VCaP (cell line): ENCODE data around the gene ZNF14.
A peak's percentile ranks its signal among the peaks of the same experiment; 100 is the strongest.
"Not testable (repeated sequence)": the region's sequence is repeated elsewhere in the genome, so short reads cannot be mapped to it uniquely, and the experiment has no call there.

Source experiments
- H3K27ac ChIP-seq: fragments of 450-650 bp; 2 replicates; pipeline ENCODE4 v1.5.1; 2017
- TF ChIP-seq, protein P1 (sequence below): fragments of 450-650 bp; conservative IDR thresholded peaks from 2 replicates; pipeline ENCODE4 v1.5.1; 2017; ENCODE audit warnings: mild to moderate bottlenecking, moderate library complexity

Gene ZNF14

GRCh38 chr19:19668230-19669012 is 64.5 kb downstream of the ZNF14 start, which contains the start of gene ZNF101:
TSS of gene ZNF101 (plus strand) at chr19:19668839. CDS start at chr19:19668964, 125 bp downstream.
- H3K27ac ChIP-seq, result peak within 1 kb of the TSS; percentile 68
- TF ChIP-seq, protein P1, sequence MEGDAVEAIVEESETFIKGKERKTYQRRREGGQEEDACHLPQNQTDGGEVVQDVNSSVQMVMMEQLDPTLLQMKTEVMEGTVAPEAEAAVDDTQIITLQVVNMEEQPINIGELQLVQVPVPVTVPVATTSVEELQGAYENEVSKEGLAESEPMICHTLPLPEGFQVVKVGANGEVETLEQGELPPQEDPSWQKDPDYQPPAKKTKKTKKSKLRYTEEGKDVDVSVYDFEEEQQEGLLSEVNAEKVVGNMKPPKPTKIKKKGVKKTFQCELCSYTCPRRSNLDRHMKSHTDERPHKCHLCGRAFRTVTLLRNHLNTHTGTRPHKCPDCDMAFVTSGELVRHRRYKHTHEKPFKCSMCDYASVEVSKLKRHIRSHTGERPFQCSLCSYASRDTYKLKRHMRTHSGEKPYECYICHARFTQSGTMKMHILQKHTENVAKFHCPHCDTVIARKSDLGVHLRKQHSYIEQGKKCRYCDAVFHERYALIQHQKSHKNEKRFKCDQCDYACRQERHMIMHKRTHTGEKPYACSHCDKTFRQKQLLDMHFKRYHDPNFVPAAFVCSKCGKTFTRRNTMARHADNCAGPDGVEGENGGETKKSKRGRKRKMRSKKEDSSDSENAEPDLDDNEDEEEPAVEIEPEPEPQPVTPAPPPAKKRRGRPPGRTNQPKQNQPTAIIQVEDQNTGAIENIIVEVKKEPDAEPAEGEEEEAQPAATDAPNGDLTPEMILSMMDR, result no peak

DNA sequence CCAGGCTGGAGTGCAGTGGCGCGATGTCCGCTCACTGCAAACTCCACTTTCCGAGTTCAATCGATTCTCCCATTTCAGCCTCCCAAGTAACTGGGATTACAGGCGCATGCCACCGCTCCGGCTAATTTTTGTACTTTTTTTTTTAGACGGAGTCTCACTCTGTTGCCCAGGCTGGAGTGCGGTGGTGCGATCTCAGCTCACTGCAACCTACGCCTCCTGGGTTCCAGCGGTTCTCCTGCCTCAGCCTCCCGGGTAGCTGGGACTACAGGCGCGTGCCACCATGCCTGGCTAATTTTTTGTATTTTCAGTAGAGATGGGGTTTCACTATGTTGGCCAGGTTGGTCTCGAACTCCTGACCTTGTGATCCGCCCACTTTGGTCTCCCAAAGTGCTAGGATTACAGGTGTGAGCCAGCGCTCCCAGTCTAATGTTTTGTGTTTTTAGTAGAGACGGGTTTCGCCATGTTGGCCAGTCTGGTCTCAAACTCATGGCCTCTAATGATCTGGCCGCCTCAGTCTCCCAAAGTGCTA is 67.4 kb downstream of the ZNF14 start:
- not testable (repeated sequence) for H3K27ac ChIP-seq

- TF ChIP-seq, protein P1, result peak; percentile 14; the same call in 1 of the 2 replicates
- H3K27ac ChIP-seq, result peak within 1 kb of the TSS; percentile 77
Observed at GRCh38 chr19:19663256-19664120, 69.4 kb downstream of the ZNF14 start, which contains the start of gene ATP13A1. TSS of gene ATP13A1 (minus strand) at chr19:19663676. CDS start at chr19:19663666, 10 bp downstream.

DNA sequence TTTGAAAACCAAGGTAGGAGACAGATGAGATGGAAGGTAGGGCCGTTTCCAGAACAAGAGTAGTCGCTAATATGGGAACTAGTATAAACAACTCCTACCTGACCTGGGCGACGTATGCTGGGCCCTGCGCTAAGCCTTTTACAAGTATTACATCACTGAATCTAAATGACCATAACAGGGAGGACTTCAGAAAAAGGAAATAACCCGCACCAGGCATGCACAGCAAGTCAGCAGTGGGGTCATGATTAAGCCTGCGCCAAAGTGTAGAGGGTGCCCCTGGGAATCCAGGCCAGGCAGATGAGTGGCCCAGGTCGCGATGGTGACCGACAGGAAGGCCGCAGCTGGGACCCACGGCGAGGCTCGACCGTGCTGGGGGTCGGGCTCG is 70.0 kb downstream of the ZNF14 start:
- peak overlapping the region; percentile 77 for H3K27ac ChIP-seq
- TF ChIP-seq, protein P1, result no peak

- TF ChIP-seq, protein P1, result no peak
- H3K27ac ChIP-seq, result no peak overlapping the region; the same call in 1 of the 2 replicates
Observed at GRCh38 chr19:19662344-19662743, 70.6 kb downstream of the ZNF14 start.

DNA sequence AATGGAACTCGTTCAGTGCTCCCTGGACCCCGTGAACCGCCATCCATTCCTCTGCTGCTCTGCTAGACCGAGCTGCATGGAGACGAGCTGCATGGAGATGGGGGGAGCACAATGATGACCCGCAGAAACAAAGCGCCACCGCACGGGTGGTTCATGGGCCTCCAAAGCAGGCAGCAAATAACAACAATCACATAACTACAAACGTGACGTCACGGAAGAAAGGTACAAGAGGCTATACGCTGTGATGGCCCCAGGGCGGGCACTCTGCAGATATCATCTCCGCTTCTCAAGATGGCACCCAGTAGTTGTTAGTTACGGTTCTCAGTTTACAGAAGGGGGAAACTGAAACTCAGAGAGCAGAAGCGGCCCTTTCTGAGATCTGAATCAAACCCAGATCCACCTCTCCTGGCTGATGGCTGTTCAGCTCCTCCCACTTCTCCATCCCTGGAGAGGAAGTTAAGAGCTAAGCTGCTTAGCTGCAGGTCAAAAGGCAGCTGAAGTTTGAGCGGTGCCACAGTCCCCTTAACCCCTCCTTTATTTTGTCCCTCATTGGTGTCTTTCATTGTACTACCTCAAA is 71.1 kb downstream of the ZNF14 start:
- H3K27ac ChIP-seq, result no peak overlapping the region
- TF ChIP-seq, protein P1, result no peak

- no peak overlapping the region for H3K27ac ChIP-seq
Observed at GRCh38 chr19:19661141-19661674, 71.7 kb downstream of the ZNF14 start.

More at GRCh38 chr19:19661141-19661674, 71.7 kb downstream of the ZNF14 start:
- TF ChIP-seq, protein P1, result no peak
